HG03175 (cell line): ENCODE data around the gene KCNK18.

Source experiments
- ATAC-seq: cut with Tn5 transposase; IDR thresholded peaks from one replicate; pipeline ENCODE4 v1.9.1; 2021; ENCODE audit warnings: mild to moderate bottlenecking, moderate library complexity; ENCODE audit not compliant: unreplicated experiment

Gene KCNK18

GRCh38 chr10:117197189-117197588, at the start of gene KCNK18:
Gene KCNK18, plus strand, starts transcription at chr10:117197489. Its CDS starts 0 bp downstream, at chr10:117197489.
- ATAC-seq = no peak

DNA sequence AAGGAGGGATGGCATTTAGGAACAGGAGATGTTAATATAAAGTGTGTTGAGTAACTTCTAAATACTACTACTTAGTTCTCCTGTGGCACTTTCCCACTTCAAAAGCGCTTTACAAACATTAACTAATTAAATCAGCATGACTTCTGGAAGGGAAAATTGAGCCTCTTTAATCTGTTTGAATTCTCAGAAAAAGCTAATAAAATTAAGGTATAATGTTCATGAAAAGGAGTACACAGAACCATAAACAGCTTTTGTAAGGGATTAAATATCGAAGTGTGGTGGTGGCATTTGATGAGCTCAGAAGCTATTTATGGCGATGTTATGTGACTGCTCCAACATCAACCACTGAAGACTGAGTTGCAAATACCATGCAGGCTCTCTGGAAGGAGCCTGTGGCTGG, 49.0 kb upstream of the KCNK18 start:
- ATAC-seq = no peak

GRCh38 chr10:117152668-117153067, 44.6 kb upstream of the KCNK18 start:
- ATAC-seq = no peak

- ATAC-seq = no peak
Observed at GRCh38 chr10:117158297-117158696, 39.0 kb upstream of the KCNK18 start.

DNA sequence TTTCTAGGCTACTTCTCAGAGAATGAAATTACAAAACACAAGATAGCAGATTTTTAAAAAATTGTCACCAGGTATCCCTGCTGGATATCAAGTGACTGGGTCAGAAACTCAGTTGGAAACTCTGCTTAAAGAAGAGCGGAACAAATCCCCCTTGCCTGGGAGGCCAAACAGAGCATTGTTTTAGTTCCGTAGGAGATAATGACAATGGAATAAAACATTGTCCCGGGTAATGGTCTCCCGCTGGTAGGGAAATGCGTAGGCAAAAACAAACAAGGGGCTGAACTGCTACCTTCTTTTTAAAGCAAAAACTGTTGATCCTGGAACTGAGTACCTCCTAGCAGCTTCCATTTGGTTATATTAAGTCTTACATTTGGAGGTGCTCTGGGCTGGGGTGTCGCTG, 37.9 kb upstream of the KCNK18 start:
- no peak for ATAC-seq

GRCh38 chr10:117160567-117160966, 36.7 kb upstream of the KCNK18 start:
- no peak for ATAC-seq

GRCh38 chr10:117161386-117162033, 35.8 kb upstream of the KCNK18 start:
- ATAC-seq = no peak

DNA sequence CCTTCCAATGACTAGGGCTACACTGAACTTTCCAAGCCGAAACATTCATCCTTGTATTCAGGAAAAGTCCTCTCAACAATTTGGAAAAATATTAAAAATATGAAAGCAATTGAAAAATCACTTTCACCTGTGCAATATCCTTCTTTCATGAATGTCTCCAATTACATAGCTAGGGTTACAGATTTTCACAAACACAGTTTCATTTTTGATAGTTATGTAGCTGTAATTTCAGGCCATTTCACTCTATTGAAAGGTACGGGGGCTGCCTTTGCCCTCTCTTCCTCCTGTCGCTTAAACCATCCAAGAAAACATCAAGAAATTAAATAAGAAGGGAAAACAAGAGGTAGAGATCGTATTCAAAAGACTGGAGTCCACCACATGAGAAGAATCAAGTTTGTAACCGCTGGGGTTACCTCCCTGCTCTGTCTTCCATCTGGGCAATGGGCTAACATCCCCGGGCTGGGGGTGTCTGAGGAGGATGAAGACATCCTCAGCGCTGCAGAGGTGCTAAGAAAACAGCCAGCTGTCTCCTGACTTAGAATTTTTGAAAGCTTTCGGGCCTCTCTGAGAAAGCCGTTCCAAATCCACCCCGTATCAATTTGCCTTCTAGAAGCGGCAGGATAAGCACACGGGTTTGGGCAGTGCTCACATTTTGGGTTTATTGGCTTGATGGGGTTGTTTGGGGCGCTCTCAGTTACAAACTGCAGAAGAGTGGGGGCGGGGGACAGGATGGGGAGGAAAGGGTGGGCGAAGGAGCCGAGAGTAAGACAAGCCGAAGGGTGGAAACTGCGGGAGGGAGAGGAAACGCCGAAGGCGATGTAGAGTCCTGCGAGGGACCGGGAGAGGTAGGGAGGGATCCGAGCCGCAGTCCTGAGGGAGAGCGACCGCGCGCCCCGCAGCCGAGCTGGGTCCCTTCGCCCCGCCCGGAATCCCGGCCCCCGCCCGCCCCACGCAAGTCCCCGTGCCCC, 34.9 kb upstream of the KCNK18 start:
- ATAC-seq = no peak

DNA sequence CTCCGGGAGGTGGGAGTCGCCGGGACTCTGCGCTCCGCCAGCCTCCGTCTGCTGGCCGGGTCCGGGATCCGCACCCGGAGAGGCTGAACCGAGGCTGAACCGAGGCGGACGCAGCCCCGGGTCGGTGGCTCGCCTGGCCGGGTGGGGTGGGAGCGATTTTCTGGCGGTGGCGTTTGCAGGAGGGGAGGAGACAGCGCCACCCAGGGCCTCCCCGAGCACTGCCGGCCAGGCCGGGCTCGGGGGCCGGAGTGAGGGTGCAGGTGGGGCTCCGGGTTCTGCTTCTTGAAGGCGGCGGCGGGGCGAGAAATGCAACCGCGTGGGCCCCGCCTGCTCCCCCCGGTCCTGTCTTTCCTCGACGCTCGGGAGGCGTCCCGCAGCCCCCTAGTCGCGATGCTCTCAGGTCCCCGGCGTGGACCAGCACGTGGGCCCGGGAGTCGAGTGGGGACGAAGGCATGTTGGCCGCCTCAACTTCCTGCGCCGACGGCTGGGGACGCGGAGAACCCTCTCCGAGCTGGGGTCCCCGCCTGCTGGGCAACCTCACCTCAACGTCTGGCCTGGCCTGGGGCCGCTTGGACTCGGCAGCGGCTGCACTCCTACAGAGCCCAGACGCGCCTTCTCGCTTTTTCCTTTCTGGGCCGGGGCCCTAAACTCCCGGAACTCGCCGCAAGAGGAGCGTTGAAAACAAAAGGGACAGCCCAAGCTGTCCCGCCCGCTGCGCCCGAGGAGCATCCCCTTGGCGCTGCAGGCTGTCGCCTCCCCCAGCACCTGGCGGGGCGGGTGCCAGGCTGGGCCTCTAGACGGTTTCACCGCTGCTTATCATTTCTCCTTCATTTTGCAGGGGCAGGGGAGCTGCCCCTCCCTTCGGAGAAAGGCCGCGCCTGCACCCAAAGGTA, 34.0 kb upstream of the KCNK18 start:
- no peak for ATAC-seq

GRCh38 chr10:117163954-117164548, 33.2 kb upstream of the KCNK18 start:
- ATAC-seq = no peak

DNA sequence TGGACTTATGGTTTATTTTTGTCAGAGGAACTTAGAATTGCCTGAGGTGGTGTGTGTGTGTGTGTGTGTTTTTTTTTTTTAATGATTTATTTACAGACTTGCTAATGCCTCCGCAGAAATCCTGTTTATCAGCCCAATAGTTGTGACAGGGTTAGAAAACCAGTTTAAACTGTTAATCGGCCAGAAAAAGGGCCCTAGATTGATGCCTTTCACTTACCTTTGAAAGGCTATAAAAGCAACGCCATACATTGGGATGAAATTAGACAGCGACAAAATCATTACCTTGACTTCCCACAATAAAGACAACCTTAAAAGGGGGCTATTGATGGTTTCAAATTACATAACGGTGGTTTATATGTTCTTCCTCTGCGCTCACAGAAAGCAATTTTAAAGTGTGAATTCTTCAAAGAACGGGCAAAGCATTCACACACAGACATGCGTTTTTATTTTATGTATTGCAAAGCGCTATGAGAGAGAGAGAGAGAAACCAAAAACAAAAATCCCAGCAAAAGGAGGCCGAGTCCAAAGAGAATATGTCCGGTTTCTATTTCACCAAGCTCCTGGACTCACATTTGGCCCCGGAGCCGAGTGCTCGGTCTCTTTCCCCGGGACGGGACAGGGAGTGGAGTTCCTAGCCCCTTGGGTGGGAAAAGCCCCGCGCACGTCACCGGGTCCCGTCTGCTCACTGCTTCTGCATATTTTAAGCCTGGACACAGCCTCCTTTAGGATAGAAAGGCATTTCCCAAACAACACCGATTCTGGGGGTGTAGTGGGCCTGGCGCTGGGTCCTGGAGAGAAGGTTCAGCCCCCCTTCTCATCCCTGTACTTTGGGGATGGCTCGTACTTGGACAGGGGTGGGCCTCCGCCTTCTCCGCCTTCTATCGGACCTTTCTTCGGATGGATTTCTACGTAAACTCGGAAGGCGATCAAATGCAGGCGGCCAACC, 32.4 kb upstream of the KCNK18 start:
- no peak for ATAC-seq

DNA sequence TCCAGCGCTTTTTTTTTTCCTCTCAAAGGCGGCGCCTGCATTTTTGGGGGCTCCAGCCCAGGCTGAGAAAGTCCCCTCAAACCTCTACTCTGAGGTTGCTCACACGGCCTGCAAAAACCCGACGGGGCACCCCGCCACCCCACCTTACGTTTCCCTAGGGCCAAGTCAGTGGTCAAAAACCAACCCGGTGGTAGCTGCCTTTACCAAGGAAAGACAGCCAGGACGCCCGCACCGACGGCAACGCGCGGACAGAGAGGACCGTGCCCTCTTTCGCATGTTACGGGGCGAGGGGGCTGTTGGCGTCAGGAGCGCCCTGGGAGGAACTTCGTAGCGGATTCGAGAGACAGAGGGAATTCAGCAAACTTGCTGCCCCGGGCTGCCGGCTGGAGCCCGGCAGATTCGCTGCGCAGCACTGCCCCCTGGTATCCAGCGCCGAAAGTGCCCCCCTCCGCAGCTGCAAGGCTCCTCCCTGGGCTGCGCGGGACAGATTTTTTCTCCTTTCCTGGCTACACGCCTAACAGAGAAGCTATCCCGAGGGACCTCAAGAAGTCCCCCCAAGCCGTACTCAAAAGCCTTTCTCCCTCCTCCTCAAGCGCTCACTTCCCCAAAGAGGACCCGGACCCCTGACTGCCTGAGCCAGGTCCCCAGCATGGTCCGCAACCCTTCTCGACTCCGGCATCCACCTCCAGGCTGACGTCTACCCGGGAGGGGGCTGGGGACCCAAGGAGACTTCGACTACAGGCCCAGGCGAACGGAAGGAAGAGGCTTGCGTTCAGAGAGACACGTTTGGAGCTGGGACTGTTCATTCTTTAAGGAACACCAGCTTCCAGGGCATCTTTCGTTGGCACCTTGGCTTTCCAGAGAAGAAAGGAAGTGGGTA, 31.5 kb upstream of the KCNK18 start:
- no peak for ATAC-seq

GRCh38 chr10:117166418-117167345, 30.6 kb upstream of the KCNK18 start:
- no peak for ATAC-seq

GRCh38 chr10:117167346-117167788, 29.9 kb upstream of the KCNK18 start:
- ATAC-seq = no peak

GRCh38 chr10:117167789-117168674, 29.3 kb upstream of the KCNK18 start:
- peak; percentile 80 for ATAC-seq

GRCh38 chr10:117168729-117169128, 28.6 kb upstream of the KCNK18 start:
- ATAC-seq = no peak
